ENCODE data around the gene THG1L. TPM values are rescaled to one million over a fixed set of nuclear protein-coding genes. Genes with fewer than 3 reads are reported as not detected.
"Not testable (repeated sequence)": the region's sequence is repeated elsewhere in the genome, so short reads cannot be mapped to it uniquely, and the experiment has no call there.

THG1L gene
- total RNA-seq, 1 experiment from 2014 or later = 18.6 TPM

DNA sequence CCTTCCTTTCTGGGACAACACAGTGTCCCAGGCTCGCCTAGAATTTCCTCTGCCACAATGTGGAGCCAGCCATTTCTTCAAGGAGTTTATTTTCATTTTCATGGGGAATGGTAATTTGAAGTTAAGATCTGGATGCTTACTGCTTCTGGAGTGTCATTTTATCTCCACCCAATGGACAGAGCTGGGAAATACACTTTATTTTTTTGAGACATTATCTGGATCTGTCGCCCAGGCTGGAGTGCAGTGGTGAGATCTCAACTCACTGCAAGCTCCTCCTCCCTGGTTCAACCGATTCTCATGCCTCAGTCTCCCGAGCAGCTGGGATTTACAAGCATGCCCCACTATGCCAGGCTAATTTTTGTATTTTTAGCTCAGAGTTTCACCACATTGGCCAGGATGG lies 12.7 kb upstream of the THG1L start:
- no peaks in the 10 kb centered on the region for H3K79me2 ChIP-seq (ENCODE audit: low read length)
- no peak overlapping the region for H3K9ac ChIP-seq (ENCODE audit: low read length)
- no peaks in the 10 kb centered on the region for H3K36me3 ChIP-seq (ENCODE audit: insufficient read depth, low read length)
- peak; percentile 65 for DNase-seq
- no peaks in the 10 kb centered on the region for H4K20me1 ChIP-seq (ENCODE audit: insufficient read depth, low read depth, low read length)
- no peaks in the 10 kb centered on the region for H3K27me3 ChIP-seq (ENCODE audit: low read length)
- H3K4me1 ChIP-seq (ENCODE audit: low read length) = peaks cover 13% of the 10 kb centered on the region
- H2AFZ ChIP-seq (ENCODE audit: low read length) = no peak overlapping the region
- H3K4me2 ChIP-seq (ENCODE audit: low read depth, low read length, poor library complexity, severe bottlenecking) = no peak overlapping the region
- no peak overlapping the region for H3K27ac ChIP-seq (ENCODE audit: low read length)
- no peaks in the 10 kb centered on the region for H3K9me3 ChIP-seq (ENCODE audit: low read length)
- no peak overlapping the region for H3K4me3 ChIP-seq (ENCODE audit: low read length)
- no peaks in the 10 kb centered on the region for H3K9me2 ChIP-seq (replicated peaks; ENCODE audit: insufficient read depth, low read length)

DNA sequence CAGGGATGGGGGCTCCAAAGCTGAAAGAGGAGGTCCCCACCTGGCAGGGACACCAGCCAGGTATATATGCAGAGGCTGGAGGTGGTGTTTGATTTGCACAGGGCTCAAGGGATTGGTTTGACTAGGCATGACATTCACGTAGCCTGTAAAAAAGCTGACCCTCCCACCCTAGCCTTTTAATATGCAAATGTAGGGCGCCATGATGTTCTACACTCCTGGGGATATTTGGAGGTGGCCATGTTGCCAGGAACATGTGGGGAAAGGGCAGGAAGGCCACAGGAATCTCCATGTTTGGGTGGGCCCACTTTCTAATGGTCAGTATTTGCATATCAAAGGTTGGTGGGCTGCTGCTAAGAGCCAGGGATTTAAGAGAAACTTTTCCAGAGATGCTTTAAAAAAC lies 12.0 kb upstream of the THG1L start:
- no peak overlapping the region for H2AFZ ChIP-seq (ENCODE audit: low read length)
- H3K9me2 ChIP-seq (replicated peaks; ENCODE audit: insufficient read depth, low read length) = no peaks in the 10 kb centered on the region
- H3K36me3 ChIP-seq (ENCODE audit: insufficient read depth, low read length) = no peaks in the 10 kb centered on the region
- no peaks in the 10 kb centered on the region for H3K79me2 ChIP-seq (ENCODE audit: low read length)
- peaks cover 12% of the 10 kb centered on the region for H3K4me1 ChIP-seq (ENCODE audit: low read length)
- no peak overlapping the region for H3K9ac ChIP-seq (ENCODE audit: low read length)
- H3K27me3 ChIP-seq (ENCODE audit: low read length) = no peaks in the 10 kb centered on the region
- DNase-seq = peak; percentile 47
- H3K27ac ChIP-seq (ENCODE audit: low read length) = no peak overlapping the region
- no peaks in the 10 kb centered on the region for H4K20me1 ChIP-seq (ENCODE audit: insufficient read depth, low read depth, low read length)
- H3K4me2 ChIP-seq (ENCODE audit: low read depth, low read length, poor library complexity, severe bottlenecking) = no peak overlapping the region
- H3K9me3 ChIP-seq (ENCODE audit: low read length) = no peaks in the 10 kb centered on the region
- no peak overlapping the region for H3K4me3 ChIP-seq (ENCODE audit: low read length)

DNA sequence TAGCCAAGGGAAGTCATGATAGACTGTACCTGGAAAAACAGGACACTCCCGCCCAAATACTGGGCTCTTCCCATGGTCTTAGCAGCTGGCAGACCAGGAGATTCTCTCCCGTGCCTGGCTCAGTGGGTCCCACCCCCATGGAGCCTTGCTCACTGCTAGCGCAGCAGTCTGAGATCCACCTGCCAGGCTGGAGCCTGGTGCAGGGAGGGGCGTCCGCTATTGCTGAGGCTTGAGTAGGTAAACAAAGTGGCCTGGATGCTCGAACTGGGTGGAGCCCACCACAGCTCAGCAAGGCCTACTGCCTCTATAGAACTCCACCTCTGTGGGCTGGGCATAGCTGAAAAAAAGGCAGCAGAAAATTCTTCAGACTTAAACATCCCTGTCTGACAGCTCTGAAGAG lies 10.1 kb upstream of the THG1L start:
- H3K9ac ChIP-seq (ENCODE audit: low read length) = no peak overlapping the region
- no peak overlapping the region for H2AFZ ChIP-seq (ENCODE audit: low read length)
- H3K4me1 ChIP-seq (ENCODE audit: low read length) = peaks cover 10% of the 10 kb centered on the region
- H3K27me3 ChIP-seq (ENCODE audit: low read length) = no peaks in the 10 kb centered on the region
- H3K27ac ChIP-seq (ENCODE audit: low read length) = no peak overlapping the region
- no peaks in the 10 kb centered on the region for H3K79me2 ChIP-seq (ENCODE audit: low read length)
- no peak overlapping the region for H3K4me3 ChIP-seq (ENCODE audit: low read length)
- H3K9me3 ChIP-seq (ENCODE audit: low read length) = no peaks in the 10 kb centered on the region
- H3K9me2 ChIP-seq (replicated peaks; ENCODE audit: insufficient read depth, low read length) = no peaks in the 10 kb centered on the region
- H3K36me3 ChIP-seq (ENCODE audit: insufficient read depth, low read length) = no peaks in the 10 kb centered on the region
- H4K20me1 ChIP-seq (ENCODE audit: insufficient read depth, low read depth, low read length) = no peaks in the 10 kb centered on the region
- DNase-seq = no peak
- no peak overlapping the region for H3K4me2 ChIP-seq (ENCODE audit: low read depth, low read length, poor library complexity, severe bottlenecking)

DNA sequence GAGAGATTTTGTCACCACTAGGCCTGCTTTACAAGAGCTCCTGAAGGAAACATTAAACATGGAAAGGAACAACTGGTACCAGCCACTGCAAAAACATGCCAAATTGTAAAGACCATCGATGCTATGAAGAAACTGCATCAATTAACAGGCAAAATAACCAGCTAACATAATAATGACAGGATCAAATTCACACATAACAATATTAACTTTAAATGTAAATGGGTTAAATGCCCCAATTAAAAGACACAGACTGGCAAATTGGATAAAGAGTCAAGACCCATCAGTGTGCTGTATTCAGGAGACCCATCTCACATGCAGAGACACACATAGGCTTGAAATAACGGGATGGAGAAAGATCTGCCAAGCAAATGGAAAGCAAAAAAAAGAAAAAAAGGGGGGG lies 8.3 kb upstream of the THG1L start:
- H2AFZ ChIP-seq (ENCODE audit: low read length); H3K9ac ChIP-seq (ENCODE audit: low read length); DNase-seq; H3K4me3 ChIP-seq (ENCODE audit: low read length); H3K9me2 ChIP-seq (replicated peaks; ENCODE audit: insufficient read depth, low read length); H3K27ac ChIP-seq (ENCODE audit: low read length); H3K27me3 ChIP-seq (ENCODE audit: low read length); H4K20me1 ChIP-seq (ENCODE audit: insufficient read depth, low read depth, low read length); H3K36me3 ChIP-seq (ENCODE audit: insufficient read depth, low read length); H3K9me3 ChIP-seq (ENCODE audit: low read length); H3K79me2 ChIP-seq (ENCODE audit: low read length); H3K4me2 ChIP-seq (ENCODE audit: low read depth, low read length, poor library complexity, severe bottlenecking): not testable (repeated sequence)
- H3K4me1 ChIP-seq (ENCODE audit: low read length) = peaks cover 10% of the 10 kb centered on the region

DNA sequence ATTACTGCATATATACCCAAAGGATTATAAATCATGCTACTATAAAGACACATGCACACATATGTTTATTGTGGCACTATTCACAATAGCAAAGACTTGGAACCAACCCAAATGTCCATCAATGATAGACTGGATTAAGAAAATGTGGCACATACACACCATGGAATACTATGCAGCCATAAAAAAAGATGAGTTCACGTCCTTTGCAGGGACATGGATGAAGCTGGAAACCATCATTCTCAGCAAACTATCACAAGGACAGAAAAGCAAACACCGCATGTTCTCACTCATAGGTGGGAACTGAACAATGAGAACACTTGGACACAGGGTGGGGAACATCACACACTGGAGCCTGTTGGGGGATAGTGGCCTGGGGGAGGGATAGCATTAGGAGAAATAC lies 4.6 kb upstream of the THG1L start:
- not testable (repeated sequence) for H2AFZ ChIP-seq (ENCODE audit: low read length); H3K27me3 ChIP-seq (ENCODE audit: low read length); H3K79me2 ChIP-seq (ENCODE audit: low read length); DNase-seq; H3K36me3 ChIP-seq (ENCODE audit: insufficient read depth, low read length); H3K9me2 ChIP-seq (replicated peaks; ENCODE audit: insufficient read depth, low read length); H3K9ac ChIP-seq (ENCODE audit: low read length); H4K20me1 ChIP-seq (ENCODE audit: insufficient read depth, low read depth, low read length); H3K9me3 ChIP-seq (ENCODE audit: low read length); H3K4me3 ChIP-seq (ENCODE audit: low read length); H3K27ac ChIP-seq (ENCODE audit: low read length); H3K4me2 ChIP-seq (ENCODE audit: low read depth, low read length, poor library complexity, severe bottlenecking)
- H3K4me1 ChIP-seq (ENCODE audit: low read length) = peaks cover 32% of the 10 kb centered on the region

DNA sequence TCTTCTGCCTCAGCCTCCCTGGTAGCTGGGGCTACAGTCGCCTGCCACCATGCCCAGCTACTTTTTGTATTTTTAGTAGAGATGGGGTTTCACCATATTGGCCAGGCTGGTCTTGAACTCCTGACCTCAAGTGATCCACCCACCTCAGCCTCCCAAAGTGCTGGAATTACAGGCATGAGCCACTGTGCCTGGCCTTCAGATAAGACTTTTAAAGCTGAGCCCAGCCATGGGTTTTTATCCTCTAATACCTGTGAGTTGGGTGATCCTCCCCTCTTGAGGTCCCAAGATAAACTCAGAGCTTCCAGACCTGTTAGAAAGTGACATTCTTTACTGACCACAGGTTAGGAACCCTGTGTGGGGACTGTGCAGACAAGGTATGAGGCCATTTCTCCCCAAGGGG lies 3.4 kb upstream of the THG1L start:
- H3K9me2 ChIP-seq (replicated peaks; ENCODE audit: insufficient read depth, low read length); H3K36me3 ChIP-seq (ENCODE audit: insufficient read depth, low read length); H3K4me3 ChIP-seq (ENCODE audit: low read length); H3K27ac ChIP-seq (ENCODE audit: low read length); H4K20me1 ChIP-seq (ENCODE audit: insufficient read depth, low read depth, low read length); H3K4me2 ChIP-seq (ENCODE audit: low read depth, low read length, poor library complexity, severe bottlenecking); H3K9me3 ChIP-seq (ENCODE audit: low read length); DNase-seq; H3K27me3 ChIP-seq (ENCODE audit: low read length); H2AFZ ChIP-seq (ENCODE audit: low read length); H3K9ac ChIP-seq (ENCODE audit: low read length): not testable (repeated sequence)
- Histone ChIP-seq H3K79me2 (ENCODE audit: low read length) (peaks cover 18% of the 10 kb centered on the region), H3K4me1 (ENCODE audit: low read length) (peaks cover 39% of the 10 kb centered on the region)

DNA sequence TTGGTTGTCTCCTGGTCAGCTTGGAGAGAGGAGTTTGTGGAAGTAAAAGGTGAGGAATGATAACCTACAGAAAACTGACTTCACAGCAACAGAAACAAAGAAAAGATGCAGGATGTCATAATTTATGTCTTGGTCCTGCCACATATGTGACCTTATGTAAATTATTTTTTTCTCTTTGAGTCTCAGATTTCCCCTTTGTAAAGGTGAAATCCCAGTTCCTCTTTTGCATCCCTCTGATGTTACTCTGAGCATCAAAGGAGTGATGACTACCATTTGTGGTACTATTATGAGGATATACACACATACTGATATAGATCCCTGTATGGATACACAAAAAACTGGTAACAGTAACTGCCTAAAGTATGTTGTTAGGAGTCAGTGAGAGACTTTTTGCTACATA lies 1.4 kb upstream of the THG1L start:
- Histone ChIP-seq H3K9ac (ENCODE audit: low read length) (peak overlapping the region; percentile 87), H2AFZ (ENCODE audit: low read length) (no peak overlapping the region; the same call in 1 of the 2 replicates)

DNA sequence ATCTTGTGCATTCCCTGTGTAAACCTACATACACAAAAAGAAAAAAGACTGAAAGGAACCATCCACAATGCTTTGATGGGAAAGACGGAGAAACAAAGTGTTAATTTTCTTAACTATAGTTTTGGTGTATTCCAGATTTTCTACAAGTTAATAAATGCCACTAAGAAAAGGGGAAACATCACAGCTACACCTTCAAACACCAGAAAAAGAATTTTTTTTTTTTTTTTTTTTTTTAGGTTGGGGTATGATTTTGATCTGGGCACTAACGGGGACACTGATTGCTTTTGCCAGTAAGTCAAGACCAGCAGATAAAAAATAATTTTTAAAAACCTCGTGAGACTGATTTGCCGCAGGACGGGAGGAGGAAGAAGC lies 334 bp upstream of the THG1L start:
- peak overlapping the region; percentile 87 for H3K9ac ChIP-seq (ENCODE audit: low read length)
- no peak overlapping the region for H2AFZ ChIP-seq (ENCODE audit: low read length)
- peaks cover 21% of the 10 kb centered on the region for H3K79me2 ChIP-seq (ENCODE audit: low read length)
- H3K9me3 ChIP-seq (ENCODE audit: low read length) = no peaks in the 10 kb centered on the region
- no peaks in the 10 kb centered on the region for H4K20me1 ChIP-seq (ENCODE audit: insufficient read depth, low read depth, low read length)
- peaks cover 15% of the 10 kb centered on the region; the same call in 1 of the 2 replicates for H3K36me3 ChIP-seq (ENCODE audit: insufficient read depth, low read length)
- no peak for DNase-seq
- no peaks in the 10 kb centered on the region for H3K27me3 ChIP-seq (ENCODE audit: low read length)
- H3K4me2 ChIP-seq (ENCODE audit: low read depth, low read length, poor library complexity, severe bottlenecking) = peak overlapping the region; percentile 91
- H3K4me3 ChIP-seq (ENCODE audit: low read length) = peak overlapping the region; percentile 81
- H3K27ac ChIP-seq (ENCODE audit: low read length) = peak overlapping the region; percentile 74
- no peaks in the 10 kb centered on the region for H3K9me2 ChIP-seq (replicated peaks; ENCODE audit: insufficient read depth, low read length)
- H3K4me1 ChIP-seq (ENCODE audit: low read length) = peaks cover 33% of the 10 kb centered on the region

More for the DNA sequence above, 1.4 kb upstream of the THG1L start:
- Histone ChIP-seq H3K4me2 (ENCODE audit: low read depth, low read length, poor library complexity, severe bottlenecking) (peak overlapping the region; percentile 91), H3K4me1 (ENCODE audit: low read length) (peaks cover 37% of the 10 kb centered on the region), H3K27ac (ENCODE audit: low read length) (peak overlapping the region; percentile 74), H3K9me3 (ENCODE audit: low read length) (no peaks in the 10 kb centered on the region), H3K36me3 (ENCODE audit: insufficient read depth, low read length) (peaks cover 15% of the 10 kb centered on the region; the same call in 1 of the 2 replicates), H4K20me1 (ENCODE audit: insufficient read depth, low read depth, low read length) (no peaks in the 10 kb centered on the region), H3K4me3 (ENCODE audit: low read length) (peak overlapping the region; percentile 81), H3K9me2 (replicated peaks; ENCODE audit: insufficient read depth, low read length) (no peaks in the 10 kb centered on the region), H3K27me3 (ENCODE audit: low read length) (no peaks in the 10 kb centered on the region), H3K79me2 (ENCODE audit: low read length) (peaks cover 21% of the 10 kb centered on the region)
- peak; percentile 83 for DNase-seq

DNA sequence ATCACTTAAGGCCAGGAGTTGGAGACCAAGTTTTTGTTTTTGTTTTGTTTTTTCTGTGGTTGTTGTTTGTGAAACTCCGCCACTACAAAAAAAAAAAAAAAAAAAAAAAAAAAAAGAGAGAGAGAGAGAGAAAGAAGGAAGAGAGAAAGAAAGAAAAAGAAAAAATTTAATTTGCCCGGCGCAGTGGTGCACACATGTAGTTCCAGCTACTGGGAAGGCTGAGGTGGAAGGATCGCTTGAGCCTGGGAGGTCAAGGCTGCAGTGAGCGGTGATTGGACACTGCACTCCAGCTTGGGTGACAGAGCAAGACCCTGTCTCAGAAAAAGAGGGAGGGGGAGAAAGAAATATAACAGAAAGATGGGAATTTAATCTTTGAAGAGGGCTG lies 902 bp downstream of the THG1L start:
- H3K4me3 ChIP-seq (ENCODE audit: low read length) = peak overlapping the region; percentile 81
- peaks cover 15% of the 10 kb centered on the region; the same call in 1 of the 2 replicates for H3K36me3 ChIP-seq (ENCODE audit: insufficient read depth, low read length)
- peak overlapping the region; percentile 91 for H3K4me2 ChIP-seq (ENCODE audit: low read depth, low read length, poor library complexity, severe bottlenecking)
- H3K4me1 ChIP-seq (ENCODE audit: low read length) = peaks cover 33% of the 10 kb centered on the region
- no peaks in the 10 kb centered on the region for H3K9me2 ChIP-seq (replicated peaks; ENCODE audit: insufficient read depth, low read length)
- no peaks in the 10 kb centered on the region for H4K20me1 ChIP-seq (ENCODE audit: insufficient read depth, low read depth, low read length)
- DNase-seq = no peak
- no peak overlapping the region for H3K27ac ChIP-seq (ENCODE audit: low read length)
- H3K27me3 ChIP-seq (ENCODE audit: low read length) = no peaks in the 10 kb centered on the region
- H2AFZ ChIP-seq (ENCODE audit: low read length) = no peak overlapping the region
- peaks cover 21% of the 10 kb centered on the region for H3K79me2 ChIP-seq (ENCODE audit: low read length)
- peak overlapping the region; percentile 87; the same call in 1 of the 2 replicates for H3K9ac ChIP-seq (ENCODE audit: low read length)
- H3K9me3 ChIP-seq (ENCODE audit: low read length) = no peaks in the 10 kb centered on the region

All from Karpas-422 (cell line).